ENCODE data around the gene ZNF526. TPM values are rescaled to one million over a fixed set of nuclear protein-coding genes. Genes with fewer than 3 reads are reported as not detected.

ZNF526 gene
- total RNA-seq, 1 donor from 2014 or later = 7.0 TPM

DNA sequence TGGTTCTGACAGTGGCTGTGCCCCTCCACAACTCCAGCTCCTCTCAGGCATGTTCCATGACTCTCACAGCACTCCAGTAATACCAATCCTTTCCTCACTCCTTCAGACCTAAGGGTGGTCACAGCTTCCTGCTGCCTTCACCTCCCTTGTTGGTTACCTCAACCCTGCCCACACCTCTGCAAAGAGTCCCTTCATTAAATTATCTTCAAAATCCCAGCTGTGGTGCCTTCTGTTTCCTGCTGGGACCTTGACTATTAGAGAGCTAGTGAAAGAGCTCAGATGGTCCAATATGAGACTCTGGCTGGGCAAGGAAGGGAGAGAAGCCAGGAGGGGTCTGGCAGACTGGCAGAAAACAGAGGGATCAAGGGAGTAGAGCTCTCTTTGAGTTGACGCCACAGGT lies 28.8 kb upstream of the ZNF526 start:
- intact Hi-C loops (cut with DNase I) = no loop called here
- Histone ChIP-seq H3K9me3 (no peaks in the 10 kb centered on the region), H3K36me3 (peaks cover 0 to 4% of the 10 kb centered on the region in 2 donors), H3K4me1 (no peaks in the 10 kb centered on the region), H3K4me3 (no peak overlapping the region), H3K27me3 (no peaks in the 10 kb centered on the region), H3K27ac (no peak overlapping the region)
- DNase-seq (ENCODE audit: low spot score in 2 of 2) = no peak
- TF ChIP-seq, protein P1, sequence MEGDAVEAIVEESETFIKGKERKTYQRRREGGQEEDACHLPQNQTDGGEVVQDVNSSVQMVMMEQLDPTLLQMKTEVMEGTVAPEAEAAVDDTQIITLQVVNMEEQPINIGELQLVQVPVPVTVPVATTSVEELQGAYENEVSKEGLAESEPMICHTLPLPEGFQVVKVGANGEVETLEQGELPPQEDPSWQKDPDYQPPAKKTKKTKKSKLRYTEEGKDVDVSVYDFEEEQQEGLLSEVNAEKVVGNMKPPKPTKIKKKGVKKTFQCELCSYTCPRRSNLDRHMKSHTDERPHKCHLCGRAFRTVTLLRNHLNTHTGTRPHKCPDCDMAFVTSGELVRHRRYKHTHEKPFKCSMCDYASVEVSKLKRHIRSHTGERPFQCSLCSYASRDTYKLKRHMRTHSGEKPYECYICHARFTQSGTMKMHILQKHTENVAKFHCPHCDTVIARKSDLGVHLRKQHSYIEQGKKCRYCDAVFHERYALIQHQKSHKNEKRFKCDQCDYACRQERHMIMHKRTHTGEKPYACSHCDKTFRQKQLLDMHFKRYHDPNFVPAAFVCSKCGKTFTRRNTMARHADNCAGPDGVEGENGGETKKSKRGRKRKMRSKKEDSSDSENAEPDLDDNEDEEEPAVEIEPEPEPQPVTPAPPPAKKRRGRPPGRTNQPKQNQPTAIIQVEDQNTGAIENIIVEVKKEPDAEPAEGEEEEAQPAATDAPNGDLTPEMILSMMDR (IDR thresholded peaks at IDR 0.05) = no peak

DNA sequence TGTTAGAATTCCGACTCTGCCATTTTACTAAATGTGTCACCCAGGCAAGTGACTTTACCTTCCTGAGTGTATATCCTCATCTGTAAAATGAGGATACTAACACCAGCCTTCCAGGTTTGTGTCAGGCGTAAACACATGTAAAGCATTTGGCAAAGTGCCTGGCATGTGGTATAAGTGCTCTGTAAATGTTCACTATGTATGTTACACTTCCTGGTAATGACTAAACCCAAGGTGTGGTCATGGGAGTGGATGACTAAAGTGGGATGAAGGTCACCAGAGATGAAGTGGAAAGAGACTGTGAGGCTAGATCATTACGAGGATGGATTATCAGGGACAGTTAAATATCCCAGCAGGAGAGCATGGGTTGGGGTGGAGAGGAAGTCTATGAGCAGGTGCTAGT lies 28.3 kb upstream of the ZNF526 start:
- TF ChIP-seq, protein P1 (IDR thresholded peaks at IDR 0.05) = no peak
- Histone ChIP-seq H3K9me3 (no peaks in the 10 kb centered on the region), H3K27ac (no peak overlapping the region), H3K36me3 (peaks cover 0 to 5% of the 10 kb centered on the region in 2 donors), H3K4me1 (no peaks in the 10 kb centered on the region), H3K27me3 (no peaks in the 10 kb centered on the region), H3K4me3 (no peak overlapping the region)
- intact Hi-C loops (cut with DNase I) = no loop called here
- DNase-seq (ENCODE audit: low spot score in 2 of 2) = no peak

DNA sequence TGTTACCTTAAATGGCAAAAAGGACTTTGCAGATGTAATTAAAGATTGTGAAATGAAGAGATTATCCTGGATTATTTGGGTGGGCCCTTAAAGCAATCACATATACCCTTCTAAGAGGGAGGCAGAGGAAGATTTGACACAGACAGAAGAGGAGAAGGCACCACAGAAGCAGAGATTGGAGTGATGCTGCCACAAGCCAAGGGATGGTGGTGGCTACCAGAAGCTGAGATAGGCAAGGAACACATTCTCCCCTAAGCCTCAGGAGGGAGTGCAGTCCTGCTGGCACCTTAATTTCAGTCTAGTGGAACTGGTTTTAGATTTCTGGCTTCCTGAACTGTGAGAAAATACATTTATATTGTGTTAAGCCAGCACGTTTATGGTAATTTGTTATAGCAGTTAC lies 26.8 kb upstream of the ZNF526 start:
- TF ChIP-seq, protein P1 (IDR thresholded peaks at IDR 0.05) = no peak
- no peak for DNase-seq (ENCODE audit: low spot score in 2 of 2)
- Histone ChIP-seq H3K36me3 (peaks cover 2 to 13% of the 10 kb centered on the region in 2 donors), H3K27me3 (no peaks in the 10 kb centered on the region), H3K9me3 (no peaks in the 10 kb centered on the region), H3K4me3 (no peak overlapping the region), H3K27ac (no peak overlapping the region), H3K4me1 (no peaks in the 10 kb centered on the region)
- intact Hi-C loops (cut with DNase I) = no loop called here

DNA sequence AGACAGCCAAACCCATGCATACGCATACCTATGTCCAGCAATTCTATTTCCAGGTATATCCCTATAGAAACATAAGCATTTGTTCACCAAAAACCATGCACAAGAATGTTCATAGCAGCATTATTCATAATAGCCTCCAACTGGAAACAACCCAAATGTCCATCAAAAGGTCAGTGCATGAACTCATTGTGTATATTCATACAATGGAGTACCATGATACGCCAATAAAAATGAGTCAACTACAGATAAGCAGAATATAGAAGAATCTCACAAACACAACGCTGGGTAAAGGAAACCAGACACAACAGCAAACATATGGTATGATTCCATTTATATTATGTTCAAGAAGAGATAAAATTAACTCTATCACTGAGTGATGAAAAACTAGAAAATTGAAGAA lies 26.4 kb upstream of the ZNF526 start:
- Histone ChIP-seq H3K9me3 (no peaks in the 10 kb centered on the region), H3K36me3 (peaks cover 6 to 17% of the 10 kb centered on the region in 2 donors), H3K27ac (no peak overlapping the region), H3K4me1 (no peaks in the 10 kb centered on the region), H3K4me3 (no peak overlapping the region), H3K27me3 (no peaks in the 10 kb centered on the region)
- DNase-seq (ENCODE audit: low spot score in 2 of 2) = no peak
- intact Hi-C loops (cut with DNase I) = no loop called here
- TF ChIP-seq, protein P1 (IDR thresholded peaks at IDR 0.05) = no peak

DNA sequence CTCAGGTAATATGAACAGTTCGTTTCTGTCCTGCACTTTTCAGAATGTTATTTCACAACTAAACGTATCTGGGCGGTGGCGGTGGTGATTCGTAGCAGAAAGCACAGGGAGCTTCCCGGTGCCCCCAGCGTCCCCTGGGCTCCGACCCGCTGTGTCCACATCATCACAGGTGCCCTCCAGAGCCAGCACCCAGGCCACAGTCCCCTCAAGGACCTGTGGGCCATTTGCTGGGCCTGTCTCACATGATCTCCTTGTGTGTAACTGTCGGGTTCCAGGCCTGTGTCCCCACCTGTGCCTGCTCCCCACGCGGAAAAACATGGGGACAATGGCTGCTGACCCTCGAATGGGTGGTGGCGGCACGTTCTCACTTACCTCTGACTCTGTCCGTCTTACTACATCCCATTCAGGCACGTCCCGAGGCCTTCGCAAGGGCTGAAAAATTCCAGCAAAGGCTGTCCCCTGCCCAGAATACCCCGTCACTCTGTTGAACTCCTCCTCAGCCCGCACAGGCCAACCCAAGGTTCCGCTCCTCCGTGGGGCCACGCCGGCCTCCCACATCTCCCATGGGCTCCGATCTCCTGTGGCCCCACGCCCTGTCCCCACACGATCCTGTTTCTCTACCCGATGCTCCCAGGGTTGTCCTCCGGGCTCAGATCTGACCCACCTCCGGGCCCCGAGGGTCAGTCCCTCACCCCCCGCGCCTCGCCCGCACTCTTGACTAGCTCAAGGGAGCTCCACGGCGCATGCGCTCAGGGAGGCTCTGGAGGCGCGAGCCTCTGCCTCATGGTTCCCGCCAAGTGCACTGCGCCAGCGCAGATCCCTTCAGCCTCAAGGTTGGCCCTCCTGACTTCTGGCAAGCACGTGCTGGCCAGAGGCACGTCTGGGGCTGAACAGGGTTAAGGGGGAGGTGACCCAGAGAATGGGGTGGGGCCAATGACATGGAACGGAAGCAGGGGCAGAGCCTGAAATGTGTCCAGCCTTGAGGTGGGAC lies 23.8 kb upstream of the ZNF526 start:
- DNase-seq (ENCODE audit: low spot score in 2 of 2) = no peak
- Histone ChIP-seq H3K4me3 (no peak overlapping the region), H3K4me1 (no peaks in the 10 kb centered on the region), H3K36me3 (peaks cover 16 to 43% of the 10 kb centered on the region in 2 donors), H3K27ac (no peak overlapping the region), H3K9me3 (no peaks in the 10 kb centered on the region), H3K27me3 (no peaks in the 10 kb centered on the region)
- TF ChIP-seq, protein P1 (IDR thresholded peaks at IDR 0.05) = no peak
- intact Hi-C loops (cut with DNase I) = no loop called here

Measured in ascending aorta (tissue), 2 donors.